Measurements from ENCODE around the gene VSTM1. TPM values are rescaled to one million over a fixed set of nuclear protein-coding genes. Genes with fewer than 3 reads are reported as not detected.

The VSTM1 gene, protein sequence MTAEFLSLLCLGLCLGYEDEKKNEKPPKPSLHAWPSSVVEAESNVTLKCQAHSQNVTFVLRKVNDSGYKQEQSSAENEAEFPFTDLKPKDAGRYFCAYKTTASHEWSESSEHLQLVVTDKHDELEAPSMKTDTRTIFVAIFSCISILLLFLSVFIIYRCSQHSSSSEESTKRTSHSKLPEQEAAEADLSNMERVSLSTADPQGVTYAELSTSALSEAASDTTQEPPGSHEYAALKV
- total RNA-seq, result not detected

DNA sequence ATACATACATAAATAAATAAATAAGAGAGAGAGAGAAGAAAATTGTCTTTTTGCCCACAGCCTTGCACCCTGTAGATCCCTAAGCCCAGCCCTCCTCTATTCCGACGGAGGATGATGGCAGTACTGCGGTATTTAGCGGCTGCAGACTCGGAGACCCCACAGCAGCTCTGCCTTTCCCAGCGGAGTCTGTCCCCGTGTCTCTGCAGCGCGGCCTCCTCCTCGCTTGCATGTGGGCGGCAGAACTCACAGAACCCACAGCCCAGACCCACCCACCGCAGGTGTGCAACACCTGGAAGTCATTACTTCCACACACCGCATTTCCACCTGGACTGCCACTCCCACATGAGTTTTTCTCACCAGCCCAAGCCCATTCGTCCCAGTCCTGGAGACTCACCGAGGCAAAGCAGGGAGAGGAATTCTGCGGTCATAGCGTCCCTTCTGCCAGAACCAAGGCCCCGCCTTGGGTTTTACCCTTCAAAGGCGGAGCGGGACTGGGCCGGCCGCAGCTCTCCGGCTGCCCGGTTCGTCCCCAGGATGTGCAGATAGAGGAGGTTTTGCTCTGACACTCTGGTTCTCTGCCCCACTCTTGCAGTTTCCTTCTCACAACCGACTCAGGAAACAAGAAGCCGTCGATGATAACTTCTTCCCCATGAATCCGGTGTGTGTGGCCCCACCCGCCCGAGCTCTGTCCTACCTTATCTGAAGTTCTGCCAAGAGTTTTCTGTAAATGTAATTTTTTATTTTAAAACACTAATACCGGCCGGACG, at the start of gene VSTM1:
TSS of gene VSTM1 (minus strand) at position 548 of the 767 bp plus-strand sequence. CDS start at position 428, 120 bp downstream.
- H3K4me3 ChIP-seq, result no peak within 1 kb of the TSS
- intact Hi-C loops (cut with DNase I; ENCODE audit: low total_unique reads), result loop anchor here (5.0 kb wide), 1 partner anchor 1859 kb away; no protein-coding TSS in a partner anchor
- no peak for DNase-seq (ENCODE audit: low spot score in 2 of 2)

DNA sequence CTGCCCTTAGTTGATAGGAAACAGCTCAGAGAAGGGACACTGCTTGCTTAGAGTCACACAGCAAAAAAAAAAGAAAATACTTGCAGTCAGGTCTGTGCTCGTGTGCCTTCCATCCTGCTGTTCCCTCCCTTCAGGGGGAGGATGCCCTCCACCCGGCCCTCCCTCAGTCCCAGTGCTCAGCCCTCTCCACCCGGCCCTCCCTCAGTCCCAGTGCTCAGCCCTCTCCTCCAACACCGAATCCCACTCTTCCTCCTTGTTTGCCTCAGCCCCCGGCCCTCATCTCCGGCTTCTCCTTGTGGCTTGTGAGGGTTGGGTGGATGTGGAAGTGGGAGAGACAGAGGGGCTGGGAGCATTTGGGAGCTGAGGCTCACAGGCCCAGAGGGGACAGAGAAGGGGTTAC, 46.0 kb upstream of the VSTM1 start:
- Histone ChIP-seq H3K4me3 (no peak overlapping the region), H3K36me3 (no peaks in the 10 kb centered on the region), H3K4me1 (no peaks in the 10 kb centered on the region), H3K27me3 (no peaks in the 10 kb centered on the region), H3K9me3 (no peaks in the 10 kb centered on the region), H3K27ac (no peak overlapping the region)
- intact Hi-C loops (cut with DNase I; ENCODE audit: low total_unique reads), result loop anchor here (10.0 kb wide), 1 partner anchor 235 kb away; no protein-coding TSS in a partner anchor
- DNase-seq (ENCODE audit: low spot score in 2 of 2), result no peak
- TF ChIP-seq POLR2A (IDR thresholded peaks at IDR 0.05) (no peak), POLR2AphosphoS5 (IDR thresholded peaks at IDR 0.05) (no peak)
- TF ChIP-seq, protein P1, sequence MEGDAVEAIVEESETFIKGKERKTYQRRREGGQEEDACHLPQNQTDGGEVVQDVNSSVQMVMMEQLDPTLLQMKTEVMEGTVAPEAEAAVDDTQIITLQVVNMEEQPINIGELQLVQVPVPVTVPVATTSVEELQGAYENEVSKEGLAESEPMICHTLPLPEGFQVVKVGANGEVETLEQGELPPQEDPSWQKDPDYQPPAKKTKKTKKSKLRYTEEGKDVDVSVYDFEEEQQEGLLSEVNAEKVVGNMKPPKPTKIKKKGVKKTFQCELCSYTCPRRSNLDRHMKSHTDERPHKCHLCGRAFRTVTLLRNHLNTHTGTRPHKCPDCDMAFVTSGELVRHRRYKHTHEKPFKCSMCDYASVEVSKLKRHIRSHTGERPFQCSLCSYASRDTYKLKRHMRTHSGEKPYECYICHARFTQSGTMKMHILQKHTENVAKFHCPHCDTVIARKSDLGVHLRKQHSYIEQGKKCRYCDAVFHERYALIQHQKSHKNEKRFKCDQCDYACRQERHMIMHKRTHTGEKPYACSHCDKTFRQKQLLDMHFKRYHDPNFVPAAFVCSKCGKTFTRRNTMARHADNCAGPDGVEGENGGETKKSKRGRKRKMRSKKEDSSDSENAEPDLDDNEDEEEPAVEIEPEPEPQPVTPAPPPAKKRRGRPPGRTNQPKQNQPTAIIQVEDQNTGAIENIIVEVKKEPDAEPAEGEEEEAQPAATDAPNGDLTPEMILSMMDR (IDR thresholded peaks at IDR 0.05), result no peak

More for the DNA sequence above, at the start of gene VSTM1:
- H3K4me1 ChIP-seq, result no peaks in the 10 kb centered on the region
- TF ChIP-seq POLR2A (IDR thresholded peaks at IDR 0.05) (no peak), POLR2AphosphoS5 (IDR thresholded peaks at IDR 0.05) (no peak)
- TF ChIP-seq, protein P1 (IDR thresholded peaks at IDR 0.05), result no peak
- H3K27me3 ChIP-seq, result peaks cover 0 to 5% of the 10 kb centered on the region in 2 donors
- no peak within 1 kb of the TSS for H3K27ac ChIP-seq
- H3K9me3 ChIP-seq, result peaks cover 0 to 6% of the 10 kb centered on the region in 2 donors
- H3K36me3 ChIP-seq, result no peaks in the 10 kb centered on the region

DNA sequence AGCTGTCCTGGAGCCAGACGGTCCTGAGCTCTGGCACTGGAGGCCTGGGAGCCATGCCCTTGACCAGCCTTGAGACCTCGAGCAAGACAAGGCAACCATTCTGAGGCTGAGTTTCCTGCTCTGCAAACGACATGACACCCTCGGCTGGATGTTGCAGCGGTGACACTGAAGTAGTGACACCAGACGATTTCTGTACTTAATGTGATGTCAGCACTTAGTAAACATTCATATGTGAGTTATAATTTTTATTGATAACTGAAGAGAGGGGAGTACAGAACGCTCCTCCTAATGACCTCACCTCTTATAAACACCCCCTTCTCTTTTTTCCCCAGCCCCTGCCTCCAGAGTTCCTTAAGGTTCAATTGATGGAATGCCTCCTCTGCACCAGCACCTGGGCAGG, 44.8 kb upstream of the VSTM1 start:
- intact Hi-C loops (cut with DNase I; ENCODE audit: low total_unique reads), result no loop called here
- no peak for TF ChIP-seq POLR2A (IDR thresholded peaks at IDR 0.05)
- TF ChIP-seq, protein P1 (IDR thresholded peaks at IDR 0.05), result no peak
- TF ChIP-seq POLR2AphosphoS5 (IDR thresholded peaks at IDR 0.05), result no peak
- no peaks in the 10 kb centered on the region for H3K27me3 ChIP-seq
- no peak overlapping the region for H3K27ac ChIP-seq
- DNase-seq (ENCODE audit: low spot score in 2 of 2), result no peak
- no peaks in the 10 kb centered on the region for H3K4me1 ChIP-seq
- H3K4me3 ChIP-seq, result no peak overlapping the region
- H3K9me3 ChIP-seq, result no peaks in the 10 kb centered on the region
- no peaks in the 10 kb centered on the region for H3K36me3 ChIP-seq

DNA sequence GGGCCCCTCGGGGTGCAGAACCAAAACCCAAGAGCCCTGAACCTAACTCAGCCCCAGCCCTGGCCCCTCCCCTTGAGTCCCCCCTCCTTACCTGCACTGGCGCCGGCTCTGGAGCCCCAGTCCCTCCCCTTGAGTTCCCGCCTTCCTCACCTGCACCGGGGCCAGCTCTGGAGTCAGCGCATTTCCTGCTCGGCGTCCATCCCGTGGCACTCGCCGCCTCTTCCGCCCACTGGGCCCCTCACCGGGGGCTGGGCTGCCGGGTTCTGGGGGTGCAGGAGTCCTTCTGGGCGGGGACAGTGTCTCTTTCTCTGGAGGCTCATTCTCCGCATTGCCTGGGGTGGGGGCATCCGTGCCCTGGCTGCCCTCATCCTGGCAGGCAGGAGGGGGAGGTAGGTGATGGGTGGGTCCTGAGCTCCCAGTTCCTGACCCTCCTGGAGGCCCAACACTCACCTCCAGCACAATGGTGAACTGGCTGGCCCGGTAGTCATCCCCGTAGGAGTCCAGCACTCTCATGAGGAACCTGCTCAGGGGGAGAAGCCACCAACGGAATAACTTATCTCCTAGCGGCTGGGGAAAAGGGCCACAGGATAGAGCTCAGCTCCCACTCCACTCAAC, 44.3 kb upstream of the VSTM1 start:
- Histone ChIP-seq H3K27me3 (no peaks in the 10 kb centered on the region), H3K9me3 (no peaks in the 10 kb centered on the region), H3K4me3 (no peak overlapping the region), H3K4me1 (no peaks in the 10 kb centered on the region), H3K36me3 (no peaks in the 10 kb centered on the region), H3K27ac (no peak overlapping the region)
- TF ChIP-seq POLR2A (IDR thresholded peaks at IDR 0.05) (no peak), POLR2AphosphoS5 (IDR thresholded peaks at IDR 0.05) (no peak)
- TF ChIP-seq, protein P1 (IDR thresholded peaks at IDR 0.05), result no peak
- intact Hi-C loops (cut with DNase I; ENCODE audit: low total_unique reads), result no loop called here
- no peak for DNase-seq (ENCODE audit: low spot score in 2 of 2)

DNA sequence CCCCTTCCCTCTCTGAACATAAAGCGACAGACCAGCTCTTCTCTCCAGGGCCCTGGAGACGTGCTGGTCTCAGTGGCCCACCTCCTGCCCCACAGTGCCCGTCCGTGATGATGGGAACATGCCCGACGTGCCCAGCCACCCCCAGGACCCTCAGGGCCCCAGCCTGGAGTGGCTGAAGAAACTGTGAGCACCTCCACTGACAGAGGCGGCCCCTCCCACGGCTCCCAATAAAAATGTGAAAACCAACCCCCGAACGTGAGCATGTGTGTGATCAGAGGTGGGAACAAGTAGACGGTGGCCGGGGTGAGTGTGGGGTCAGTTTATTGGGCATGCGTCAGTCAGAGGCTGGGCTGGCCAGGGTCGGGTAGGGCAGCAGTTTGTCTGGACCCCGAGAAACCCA, 43.0 kb upstream of the VSTM1 start:
- no peak for DNase-seq (ENCODE audit: low spot score in 2 of 2)
- Histone ChIP-seq H3K4me1 (no peaks in the 10 kb centered on the region), H3K27ac (no peak overlapping the region), H3K4me3 (no peak overlapping the region), H3K27me3 (no peaks in the 10 kb centered on the region), H3K9me3 (no peaks in the 10 kb centered on the region), H3K36me3 (no peaks in the 10 kb centered on the region)
- intact Hi-C loops (cut with DNase I; ENCODE audit: low total_unique reads), result no loop called here
- TF ChIP-seq, protein P1 (IDR thresholded peaks at IDR 0.05), result no peak
- TF ChIP-seq POLR2A (IDR thresholded peaks at IDR 0.05) (no peak), POLR2AphosphoS5 (IDR thresholded peaks at IDR 0.05) (no peak)

All from breast epithelium (tissue), 4 donors.